Tibial nerve (tissue), 4 donors: ENCODE data around the gene TCF12.

ENCODE experiments used
- CTCF ChIP-seq, 5 experiments: fragments of 200-600 bp in 3 of 5; fragments of 450-650 bp in 2 of 5; sonication (generic) in 3 of 5; IDR thresholded peaks; one replicate each; pipeline ENCODE4 v1.5.1; 2016 to 2019; ENCODE audit warnings: antibody characterized with exemption in 5 of 5, mild to moderate bottlenecking in 3 of 5, moderate library complexity in 2 of 5
- EP300 ChIP-seq, 2 donors: sonication (generic); formaldehyde crosslinking; IDR thresholded peaks; one replicate each; pipeline ENCODE4 v1.6.1; 2017; ENCODE audit warnings: antibody characterized with exemption in 2 of 2, mild to moderate bottlenecking in 1 of 2
- POLR2A ChIP-seq, 2 donors: fragments of 450-650 bp; IDR thresholded peaks; one replicate each; pipeline ENCODE4 v1.6.1; 2017; ENCODE audit warnings: antibody characterized with exemption in 2 of 2, mild to moderate bottlenecking in 2 of 2, moderate library complexity in 2 of 2

GRCh38 chr15:57070674-57071073 is 152.2 kb downstream of the TCF12 start:
- TF ChIP-seq CTCF (IDR thresholded peaks at IDR 0.05) (no peak), POLR2A (IDR thresholded peaks at IDR 0.05) (no peak), EP300 (IDR thresholded peaks at IDR 0.05) (no peak)
